ENCODE measurements around the gene CFAP65.
A peak's percentile ranks its signal among the peaks of the same experiment; 100 is the strongest.

Gene CFAP65

DNA sequence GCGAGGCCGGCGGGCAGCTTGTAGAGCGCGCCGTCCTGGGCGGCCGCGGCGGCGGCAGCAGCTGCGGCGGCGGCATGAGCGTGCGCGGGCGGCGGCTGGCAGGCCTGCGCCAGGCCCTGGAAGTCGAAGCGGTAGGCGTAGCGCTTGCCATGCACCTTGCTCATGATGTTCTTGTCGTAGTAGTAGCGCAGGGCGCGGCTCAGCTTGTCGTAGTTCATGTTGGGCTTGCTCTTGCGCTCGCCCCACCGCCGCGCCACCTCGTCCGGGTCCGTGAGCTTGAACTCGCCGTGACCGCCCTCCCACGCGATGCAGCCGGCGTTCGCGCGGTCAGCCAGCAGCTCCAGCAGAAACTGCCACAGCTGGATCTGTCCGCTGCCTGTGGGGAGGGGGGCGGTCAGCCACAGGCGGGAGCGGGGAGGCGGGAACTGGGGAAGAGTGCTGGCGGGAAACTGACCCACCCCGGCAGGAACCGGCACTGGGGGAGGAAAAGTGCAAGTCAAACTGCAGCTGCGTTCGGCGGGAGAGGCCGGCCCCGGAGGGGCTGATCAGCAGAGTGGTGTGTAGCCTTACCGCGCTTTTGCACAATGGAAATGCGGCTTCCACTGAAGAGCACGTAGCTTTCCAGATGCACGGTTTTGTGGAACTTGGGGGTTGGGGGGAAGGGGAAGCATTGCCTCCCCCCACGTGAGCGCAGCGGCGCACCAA is 59.3 kb downstream of the CFAP65 start:
- peaks cover 43% of the 10 kb centered on the region for H3K4me1 ChIP-seq (ENCODE audit: control insufficient read depth, insufficient read depth, low read length)
- H3K4me3 ChIP-seq (ENCODE audit: low read length in 2 of 2) = peak overlapping the region; percentile 51 to 66
- no peak overlapping the region for H3K9ac ChIP-seq (ENCODE audit: low read length in 2 of 2)

GRCh38 chr2:218981390-218981880 is 59.9 kb downstream of the CFAP65 start:
- H3K9me3 ChIP-seq (ENCODE audit: control insufficient read depth in 2 of 2, low read length in 2 of 2) = no peaks in the 10 kb centered on the region
- H3K27me3 ChIP-seq (ENCODE audit: control insufficient read depth in 1 of 2, insufficient read depth in 2 of 2, low read length in 2 of 2) = peaks cover 65 to 67% of the 10 kb centered on the region in 2 donors
- H3K9ac ChIP-seq (ENCODE audit: low read length in 2 of 2) = no peak overlapping the region
- peaks cover 43% of the 10 kb centered on the region for H3K4me1 ChIP-seq (ENCODE audit: control insufficient read depth, insufficient read depth, low read length)
- H3K27ac ChIP-seq (ENCODE audit: low read length) = no peak overlapping the region
- peak overlapping the region in 1 of 2 donors; percentile 66 for H3K4me3 ChIP-seq (ENCODE audit: low read length in 2 of 2)
- H3K36me3 ChIP-seq (ENCODE audit: control insufficient read depth in 2 of 2, insufficient read depth in 2 of 2, low read length in 2 of 2) = no peaks in the 10 kb centered on the region

More for the DNA sequence above, 59.3 kb downstream of the CFAP65 start:
- Histone ChIP-seq H3K36me3 (ENCODE audit: control insufficient read depth in 2 of 2, insufficient read depth in 2 of 2, low read length in 2 of 2) (no peaks in the 10 kb centered on the region), H3K9me3 (ENCODE audit: control insufficient read depth in 2 of 2, low read length in 2 of 2) (no peaks in the 10 kb centered on the region), H3K27ac (ENCODE audit: low read length) (no peak overlapping the region), H3K27me3 (ENCODE audit: control insufficient read depth in 1 of 2, insufficient read depth in 2 of 2, low read length in 2 of 2) (peaks cover 66 to 71% of the 10 kb centered on the region in 2 donors)

- H3K27ac ChIP-seq (ENCODE audit: low read length) = no peak overlapping the region
- H3K27me3 ChIP-seq (ENCODE audit: control insufficient read depth in 1 of 2, insufficient read depth in 2 of 2, low read length in 2 of 2) = peaks cover 59 to 67% of the 10 kb centered on the region in 2 donors
- H3K4me3 ChIP-seq (ENCODE audit: low read length in 2 of 2) = peak overlapping the region in 1 of 2 donors; percentile 66
- H3K36me3 ChIP-seq (ENCODE audit: control insufficient read depth in 2 of 2, insufficient read depth in 2 of 2, low read length in 2 of 2) = no peaks in the 10 kb centered on the region
- peaks cover 43% of the 10 kb centered on the region for H3K4me1 ChIP-seq (ENCODE audit: control insufficient read depth, insufficient read depth, low read length)
- no peak overlapping the region for H3K9ac ChIP-seq (ENCODE audit: low read length in 2 of 2)
- no peaks in the 10 kb centered on the region for H3K9me3 ChIP-seq (ENCODE audit: control insufficient read depth in 2 of 2, low read length in 2 of 2)
Observed at GRCh38 chr2:218980735-218981389, 60.5 kb downstream of the CFAP65 start.

DNA sequence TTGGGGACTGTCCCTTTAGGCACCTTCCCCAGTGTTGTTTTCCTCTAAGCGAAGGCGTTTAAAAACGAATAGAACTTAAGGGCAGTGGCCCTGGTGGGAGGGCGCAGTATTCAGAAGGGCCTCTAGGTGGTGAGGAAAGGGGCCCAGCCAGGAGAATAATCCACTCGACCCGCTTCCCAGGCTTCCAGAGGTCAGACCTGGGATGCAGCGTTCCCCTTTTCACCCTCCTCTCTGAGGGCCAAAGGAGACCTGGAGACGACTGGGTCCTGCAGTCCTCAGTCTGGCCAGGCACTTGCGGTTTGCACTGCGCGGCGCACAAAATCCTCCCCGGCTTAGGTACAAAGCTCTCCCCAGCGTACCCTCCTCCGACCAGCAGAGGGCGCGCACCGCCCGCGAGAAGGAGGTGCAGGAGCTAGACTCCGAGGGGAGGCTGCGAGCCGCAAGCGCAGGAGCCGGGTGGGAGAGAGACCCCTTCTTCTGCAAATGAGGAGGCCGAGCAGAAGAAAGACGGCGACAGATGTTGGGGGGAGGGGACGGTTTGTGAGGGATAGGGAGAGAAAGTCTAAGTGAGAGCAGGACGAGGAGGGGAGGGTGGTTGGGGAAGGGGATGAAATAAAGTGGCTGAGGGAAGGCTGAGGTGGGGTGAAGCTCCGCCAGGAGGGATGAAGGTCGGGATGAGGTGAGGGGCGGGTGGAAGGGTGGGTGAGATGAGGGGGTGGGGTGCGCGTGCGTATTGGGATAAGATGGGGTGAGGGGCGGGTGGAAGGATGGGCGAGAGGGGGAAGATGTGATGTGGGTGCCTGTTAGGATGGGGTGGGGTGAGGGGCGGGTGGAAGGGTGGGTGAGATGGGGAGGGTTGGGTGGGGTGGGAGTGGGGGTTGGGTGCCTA is 61.2 kb downstream of the CFAP65 start:
- H3K9ac ChIP-seq (ENCODE audit: low read length in 2 of 2) = no peak overlapping the region
- peak overlapping the region in 1 of 2 donors; percentile 62 for H3K4me3 ChIP-seq (ENCODE audit: low read length in 2 of 2)

DNA sequence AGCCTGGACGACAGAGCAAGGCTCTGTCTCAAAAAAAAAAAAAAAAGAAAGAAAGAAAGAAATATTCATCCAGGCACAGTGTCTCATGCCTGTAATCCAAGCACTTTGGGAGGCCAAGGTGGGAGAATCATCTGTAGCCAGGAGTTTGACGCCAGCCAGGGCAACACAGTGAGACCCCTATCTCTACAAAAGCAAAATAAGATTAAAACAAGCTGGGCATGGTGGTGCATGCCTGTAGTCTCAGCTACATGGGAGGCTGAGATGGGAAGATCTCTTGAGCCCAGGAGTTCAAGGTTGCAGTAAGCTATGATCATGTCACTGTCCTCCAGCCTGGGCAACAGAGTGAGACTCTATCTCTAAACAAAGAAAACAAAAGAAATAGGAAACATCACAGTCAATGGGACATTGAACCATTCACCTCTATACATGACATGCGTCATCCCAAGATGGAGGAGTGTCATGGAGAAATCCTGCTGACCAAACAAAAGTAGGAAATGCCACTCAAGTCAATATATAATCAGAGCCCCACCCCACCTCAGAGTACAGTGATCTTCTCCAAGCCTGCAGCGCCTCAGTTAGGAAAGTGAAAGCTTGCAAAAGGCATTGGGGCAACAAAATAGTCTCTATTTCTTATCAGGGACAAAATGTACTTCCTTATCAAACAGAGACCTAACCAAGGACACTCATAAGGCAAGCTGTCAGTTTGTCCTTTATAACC is 66.1 kb downstream of the CFAP65 start:
- no peak overlapping the region for H3K27ac ChIP-seq (ENCODE audit: low read length)
- H3K4me3 ChIP-seq (ENCODE audit: low read length in 2 of 2) = no peak overlapping the region
- no peaks in the 10 kb centered on the region for H3K36me3 ChIP-seq (ENCODE audit: control insufficient read depth in 2 of 2, insufficient read depth in 2 of 2, low read length in 2 of 2)
- H3K4me1 ChIP-seq (ENCODE audit: control insufficient read depth, insufficient read depth, low read length) = peaks cover 3% of the 10 kb centered on the region
- peaks cover 32 to 40% of the 10 kb centered on the region in 2 donors for H3K27me3 ChIP-seq (ENCODE audit: control insufficient read depth in 1 of 2, insufficient read depth in 2 of 2, low read length in 2 of 2)
- peaks cover 0 to 5% of the 10 kb centered on the region in 2 donors for H3K9me3 ChIP-seq (ENCODE audit: control insufficient read depth in 2 of 2, low read length in 2 of 2)
- H3K9ac ChIP-seq (ENCODE audit: low read length in 2 of 2) = no peak overlapping the region

More for the DNA sequence above, 61.2 kb downstream of the CFAP65 start:
- H3K9me3 ChIP-seq (ENCODE audit: control insufficient read depth in 2 of 2, low read length in 2 of 2) = no peaks in the 10 kb centered on the region
- no peak overlapping the region for H3K27ac ChIP-seq (ENCODE audit: low read length)
- H3K36me3 ChIP-seq (ENCODE audit: control insufficient read depth in 2 of 2, insufficient read depth in 2 of 2, low read length in 2 of 2) = no peaks in the 10 kb centered on the region
- peaks cover 58 to 71% of the 10 kb centered on the region in 2 donors for H3K27me3 ChIP-seq (ENCODE audit: control insufficient read depth in 1 of 2, insufficient read depth in 2 of 2, low read length in 2 of 2)
- H3K4me1 ChIP-seq (ENCODE audit: control insufficient read depth, insufficient read depth, low read length) = peaks cover 37% of the 10 kb centered on the region

GRCh38 chr2:218970894-218971293 is 70.4 kb downstream of the CFAP65 start:
- H3K9me3 ChIP-seq (ENCODE audit: control insufficient read depth in 2 of 2, low read length in 2 of 2) = peaks cover 0 to 5% of the 10 kb centered on the region in 2 donors
- no peak overlapping the region for H3K9ac ChIP-seq (ENCODE audit: low read length in 2 of 2)
- no peaks in the 10 kb centered on the region for H3K4me1 ChIP-seq (ENCODE audit: control insufficient read depth, insufficient read depth, low read length)
- H3K36me3 ChIP-seq (ENCODE audit: control insufficient read depth in 2 of 2, insufficient read depth in 2 of 2, low read length in 2 of 2) = no peaks in the 10 kb centered on the region
- H3K27ac ChIP-seq (ENCODE audit: low read length) = no peak overlapping the region
- H3K4me3 ChIP-seq (ENCODE audit: low read length in 2 of 2) = no peak overlapping the region
- H3K27me3 ChIP-seq (ENCODE audit: control insufficient read depth in 1 of 2, insufficient read depth in 2 of 2, low read length in 2 of 2) = peaks cover 15 to 20% of the 10 kb centered on the region in 2 donors

DNA sequence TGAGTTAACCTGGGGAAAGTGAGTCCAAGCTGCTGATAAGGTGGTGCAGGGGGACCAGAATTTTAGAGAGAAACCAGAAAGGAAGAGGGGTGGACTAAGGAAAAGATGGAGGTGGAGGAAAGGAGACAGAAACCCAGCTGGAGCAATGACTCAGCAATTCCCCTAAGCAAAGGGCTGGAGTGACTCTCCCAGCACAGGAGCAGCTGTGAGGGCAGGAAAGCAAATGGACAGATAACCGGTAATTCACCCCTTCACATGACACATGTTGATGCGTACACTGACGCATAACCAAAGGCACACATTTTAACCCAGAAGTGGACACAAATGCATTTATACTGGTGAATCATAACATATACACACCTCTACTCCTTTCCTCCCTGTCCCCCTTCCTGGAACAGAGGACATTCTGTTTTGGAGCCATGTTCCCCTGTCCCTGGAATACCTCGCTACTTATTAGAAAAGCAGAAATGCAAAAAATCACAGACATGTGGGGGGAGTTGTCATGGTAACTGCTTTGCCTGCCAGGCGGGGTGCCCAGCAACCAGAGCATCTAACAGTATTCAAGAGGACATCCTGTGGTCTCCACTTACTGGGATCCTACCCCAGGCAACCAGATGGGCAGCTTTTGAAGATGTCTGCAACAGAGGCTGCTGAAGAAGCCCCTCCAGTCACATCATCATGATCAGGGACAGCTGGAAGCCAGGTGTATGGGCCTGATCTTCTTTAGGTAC is 77.1 kb downstream of the CFAP65 start:
- Histone ChIP-seq H3K4me1 (ENCODE audit: control insufficient read depth, insufficient read depth, low read length) (peaks cover 11% of the 10 kb centered on the region), H3K27ac (ENCODE audit: low read length) (no peak overlapping the region), H3K9me3 (ENCODE audit: control insufficient read depth in 2 of 2, low read length in 2 of 2) (no peaks in the 10 kb centered on the region), H3K9ac (ENCODE audit: low read length in 2 of 2) (no peak overlapping the region), H3K36me3 (ENCODE audit: control insufficient read depth in 2 of 2, insufficient read depth in 2 of 2, low read length in 2 of 2) (no peaks in the 10 kb centered on the region), H3K4me3 (ENCODE audit: low read length in 2 of 2) (no peak overlapping the region), H3K27me3 (ENCODE audit: control insufficient read depth in 1 of 2, insufficient read depth in 2 of 2, low read length in 2 of 2) (peaks cover 46 to 50% of the 10 kb centered on the region in 2 donors)

GRCh38 chr2:218963601-218964000 is 77.7 kb downstream of the CFAP65 start:
- H3K27me3 ChIP-seq (ENCODE audit: control insufficient read depth in 1 of 2, insufficient read depth in 2 of 2, low read length in 2 of 2) = peaks cover 52 to 56% of the 10 kb centered on the region in 2 donors
- H3K27ac ChIP-seq (ENCODE audit: low read length) = no peak overlapping the region
- no peak overlapping the region for H3K4me3 ChIP-seq (ENCODE audit: low read length in 2 of 2)
- H3K9ac ChIP-seq (ENCODE audit: low read length in 2 of 2) = no peak overlapping the region
- peaks cover 14% of the 10 kb centered on the region for H3K4me1 ChIP-seq (ENCODE audit: control insufficient read depth, insufficient read depth, low read length)
- H3K9me3 ChIP-seq (ENCODE audit: control insufficient read depth in 2 of 2, low read length in 2 of 2) = no peaks in the 10 kb centered on the region
- no peaks in the 10 kb centered on the region for H3K36me3 ChIP-seq (ENCODE audit: control insufficient read depth in 2 of 2, insufficient read depth in 2 of 2, low read length in 2 of 2)

DNA sequence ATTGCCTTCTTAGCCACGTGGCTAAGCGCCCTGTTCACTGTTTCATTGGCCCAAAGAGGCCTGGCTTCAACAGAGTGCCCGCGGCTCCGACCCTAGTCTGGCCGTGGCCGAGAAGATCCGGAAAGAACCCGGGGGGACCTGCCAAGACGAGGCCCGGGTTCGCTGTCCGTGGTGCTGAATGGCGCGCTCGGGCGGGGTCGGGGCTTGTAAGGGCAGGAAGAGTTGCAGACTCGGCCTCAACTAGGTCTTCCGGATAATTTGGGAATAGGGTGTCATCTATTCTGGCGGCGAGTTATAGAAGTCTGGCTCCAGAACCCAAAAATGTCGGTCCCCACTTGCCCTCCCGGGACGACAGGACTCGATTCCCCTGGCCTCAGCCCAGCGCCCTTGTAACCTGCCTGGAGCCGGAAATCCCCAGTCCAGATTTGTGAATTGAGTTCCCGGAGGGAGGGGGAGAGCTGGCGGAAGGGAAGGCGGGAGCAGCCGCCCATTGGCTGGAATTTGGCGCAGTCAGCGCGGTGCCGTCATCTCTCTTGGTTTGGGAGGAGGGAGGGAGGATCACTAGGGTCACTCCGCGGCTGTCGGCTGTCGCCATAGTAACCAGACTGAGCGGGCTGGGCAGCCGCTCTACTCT is 78.3 kb downstream of the CFAP65 start:
- no peaks in the 10 kb centered on the region for H3K9me3 ChIP-seq (ENCODE audit: control insufficient read depth in 2 of 2, low read length in 2 of 2)

More for the DNA sequence above, 78.3 kb downstream of the CFAP65 start:
- Histone ChIP-seq H3K4me3 (ENCODE audit: low read length in 2 of 2) (peak overlapping the region in 1 of 2 donors; percentile 15), H3K27me3 (ENCODE audit: control insufficient read depth in 1 of 2, insufficient read depth in 2 of 2, low read length in 2 of 2) (peaks cover 58 to 62% of the 10 kb centered on the region in 2 donors), H3K27ac (ENCODE audit: low read length) (no peak overlapping the region), H3K36me3 (ENCODE audit: control insufficient read depth in 2 of 2, insufficient read depth in 2 of 2, low read length in 2 of 2) (no peaks in the 10 kb centered on the region), H3K9ac (ENCODE audit: low read length in 2 of 2) (no peak overlapping the region), H3K4me1 (ENCODE audit: control insufficient read depth, insufficient read depth, low read length) (peaks cover 14% of the 10 kb centered on the region)
